ENCODE data around the gene ZCCHC3. TPM values are rescaled to one million over a fixed set of nuclear protein-coding genes. Genes with fewer than 3 reads are reported as not detected.

The ZCCHC3 gene
- total RNA-seq, 2 donors from 2014 or later, result 21.3 to 21.6 TPM

DNA sequence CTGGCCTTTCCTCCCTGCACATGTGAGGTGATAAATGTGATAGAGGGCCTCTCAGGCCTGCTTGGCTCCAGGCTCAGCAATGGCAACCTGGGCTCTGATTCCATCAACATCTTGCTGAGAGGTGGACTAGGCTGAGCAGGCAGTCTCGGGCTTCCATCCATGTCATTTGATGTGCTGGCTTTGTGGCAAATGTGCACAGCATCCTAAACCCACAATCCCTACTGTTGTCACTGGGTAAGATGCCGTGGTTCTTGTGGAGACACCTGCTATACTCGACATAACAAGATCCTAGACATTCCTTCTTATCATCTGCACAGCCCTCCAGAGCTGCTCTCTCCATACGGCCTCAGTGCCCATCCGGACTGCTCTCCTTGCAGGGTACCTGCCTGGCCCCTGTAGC, 2.8 kb upstream of the ZCCHC3 start:
- peaks cover 6 to 16% of the 10 kb centered on the region in 2 donors for H3K36me3 Mint-ChIP-seq (ENCODE audit: insufficient read depth in 2 of 2)
- H3K9me3 Mint-ChIP-seq, result no peaks in the 10 kb centered on the region
- no peak overlapping the region for H3K27ac Mint-ChIP-seq
- DNase-seq (no peak), ATAC-seq (replicated peaks in 1 of 2) (no peak)
- H3K4me1 Mint-ChIP-seq (ENCODE audit: low read depth), result peaks cover 31% of the 10 kb centered on the region
- H3K27me3 Mint-ChIP-seq (ENCODE audit: low read depth), result no peaks in the 10 kb centered on the region
- no peak overlapping the region for H3K4me3 Mint-ChIP-seq

DNA sequence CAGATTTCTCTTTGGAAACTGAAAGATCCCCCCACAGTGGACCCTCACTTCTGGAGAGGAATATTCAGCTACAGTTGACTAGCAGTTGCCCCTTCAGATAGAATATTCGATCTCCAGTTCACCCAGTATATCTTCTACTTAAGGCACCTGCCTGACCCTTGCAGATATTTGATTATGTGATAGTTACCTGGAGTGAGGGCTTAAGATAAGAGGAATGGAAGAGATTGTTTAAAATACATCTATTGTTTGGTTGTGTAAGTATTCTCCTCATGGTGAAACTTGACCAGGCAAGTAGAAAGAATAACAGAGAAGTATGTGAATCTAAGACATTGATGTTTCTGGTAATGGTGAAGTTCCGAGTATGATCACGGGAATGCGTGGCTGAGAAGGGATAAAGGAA, 1.6 kb upstream of the ZCCHC3 start:
- H3K27me3 Mint-ChIP-seq (ENCODE audit: low read depth), result no peaks in the 10 kb centered on the region
- no peak for ATAC-seq (replicated peaks in 1 of 2)
- DNase-seq, result no peak
- H3K27ac Mint-ChIP-seq, result peak overlapping the region; percentile 80
- H3K9me3 Mint-ChIP-seq, result no peaks in the 10 kb centered on the region
- H3K4me1 Mint-ChIP-seq (ENCODE audit: low read depth), result peaks cover 37% of the 10 kb centered on the region
- H3K36me3 Mint-ChIP-seq (ENCODE audit: insufficient read depth in 2 of 2), result peaks cover 8 to 19% of the 10 kb centered on the region in 2 donors
- peak overlapping the region; percentile 91 to 100 for H3K4me3 Mint-ChIP-seq

DNA sequence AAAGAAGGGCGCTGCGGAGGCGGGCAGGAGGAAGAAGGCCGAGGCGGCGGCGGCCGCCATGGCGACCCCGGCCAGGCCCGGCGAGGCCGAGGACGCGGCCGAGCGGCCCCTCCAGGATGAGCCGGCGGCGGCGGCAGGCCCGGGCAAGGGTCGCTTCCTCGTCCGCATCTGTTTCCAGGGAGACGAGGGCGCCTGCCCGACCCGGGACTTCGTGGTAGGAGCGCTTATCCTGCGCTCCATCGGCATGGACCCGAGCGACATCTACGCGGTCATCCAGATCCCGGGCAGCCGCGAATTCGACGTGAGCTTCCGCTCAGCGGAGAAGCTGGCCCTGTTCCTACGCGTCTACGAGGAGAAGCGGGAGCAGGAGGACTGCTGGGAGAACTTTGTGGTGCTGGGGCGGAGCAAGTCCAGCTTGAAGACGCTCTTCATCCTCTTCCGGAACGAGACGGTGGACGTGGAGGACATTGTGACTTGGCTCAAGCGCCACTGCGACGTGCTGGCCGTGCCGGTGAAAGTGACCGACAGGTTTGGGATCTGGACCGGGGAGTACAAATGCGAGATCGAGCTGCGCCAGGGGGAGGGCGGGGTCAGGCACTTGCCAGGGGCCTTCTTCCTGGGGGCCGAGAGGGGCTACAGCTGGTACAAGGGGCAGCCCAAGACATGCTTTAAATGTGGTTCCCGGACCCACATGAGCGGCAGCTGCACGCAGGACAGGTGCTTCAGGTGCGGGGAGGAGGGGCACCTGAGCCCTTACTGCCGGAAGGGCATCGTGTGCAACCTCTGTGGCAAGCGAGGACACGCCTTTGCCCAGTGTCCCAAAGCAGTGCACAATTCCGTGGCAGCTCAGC, 780 bp downstream of the ZCCHC3 start:
- peaks cover 8 to 21% of the 10 kb centered on the region in 2 donors for H3K36me3 Mint-ChIP-seq (ENCODE audit: insufficient read depth in 2 of 2)
- H3K4me3 Mint-ChIP-seq, result peak overlapping the region; percentile 99 to 100
- H3K4me1 Mint-ChIP-seq (ENCODE audit: low read depth), result peaks cover 56% of the 10 kb centered on the region
- H3K27me3 Mint-ChIP-seq (ENCODE audit: low read depth), result no peaks in the 10 kb centered on the region
- DNase-seq (peak; percentile 48 to 50), ATAC-seq (replicated peaks in 1 of 2) (peak; percentile 9 to 31)
- no peaks in the 10 kb centered on the region for H3K9me3 Mint-ChIP-seq
- H3K27ac Mint-ChIP-seq, result peak overlapping the region; percentile 98

DNA sequence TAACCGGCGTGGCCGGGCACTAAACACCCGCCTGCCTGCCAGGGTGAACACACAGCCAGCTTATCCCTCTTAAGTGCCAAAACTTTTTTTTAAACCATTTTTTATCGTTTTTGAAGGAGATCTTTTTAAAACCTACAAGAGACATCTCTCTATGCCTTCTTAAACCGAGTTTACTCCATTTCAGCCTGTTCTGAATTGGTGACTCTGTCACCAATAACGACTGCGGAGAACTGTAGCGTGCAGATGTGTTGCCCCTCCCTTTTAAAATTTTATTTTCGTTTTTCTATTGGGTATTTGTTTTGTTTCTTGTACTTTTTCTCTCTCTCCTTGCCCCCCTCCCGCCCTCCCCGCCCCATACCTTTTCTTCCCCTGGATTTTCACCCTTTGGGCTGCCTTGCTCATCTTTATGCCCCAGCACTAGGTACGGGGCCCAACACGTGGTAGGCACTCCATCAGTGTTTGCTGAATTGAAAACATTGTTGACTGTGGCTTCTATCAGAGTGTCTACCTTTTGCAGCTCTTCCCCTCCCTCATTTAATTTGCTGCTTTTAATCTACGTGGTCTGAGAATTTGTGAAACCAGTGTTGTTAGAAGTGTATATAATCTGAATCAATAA, 1.5 kb downstream of the ZCCHC3 start:
- Mint-ChIP-seq H3K9me3 (no peaks in the 10 kb centered on the region), H3K27ac (peak overlapping the region; percentile 98), H3K4me3 (peak overlapping the region; percentile 99 to 100), H3K27me3 (ENCODE audit: low read depth) (no peaks in the 10 kb centered on the region), H3K4me1 (ENCODE audit: low read depth) (peaks cover 56% of the 10 kb centered on the region), H3K36me3 (ENCODE audit: insufficient read depth in 2 of 2) (peaks cover 8 to 21% of the 10 kb centered on the region in 2 donors)
- DNase-seq, result no peak
- ATAC-seq (replicated peaks in 1 of 2), result no peak

DNA sequence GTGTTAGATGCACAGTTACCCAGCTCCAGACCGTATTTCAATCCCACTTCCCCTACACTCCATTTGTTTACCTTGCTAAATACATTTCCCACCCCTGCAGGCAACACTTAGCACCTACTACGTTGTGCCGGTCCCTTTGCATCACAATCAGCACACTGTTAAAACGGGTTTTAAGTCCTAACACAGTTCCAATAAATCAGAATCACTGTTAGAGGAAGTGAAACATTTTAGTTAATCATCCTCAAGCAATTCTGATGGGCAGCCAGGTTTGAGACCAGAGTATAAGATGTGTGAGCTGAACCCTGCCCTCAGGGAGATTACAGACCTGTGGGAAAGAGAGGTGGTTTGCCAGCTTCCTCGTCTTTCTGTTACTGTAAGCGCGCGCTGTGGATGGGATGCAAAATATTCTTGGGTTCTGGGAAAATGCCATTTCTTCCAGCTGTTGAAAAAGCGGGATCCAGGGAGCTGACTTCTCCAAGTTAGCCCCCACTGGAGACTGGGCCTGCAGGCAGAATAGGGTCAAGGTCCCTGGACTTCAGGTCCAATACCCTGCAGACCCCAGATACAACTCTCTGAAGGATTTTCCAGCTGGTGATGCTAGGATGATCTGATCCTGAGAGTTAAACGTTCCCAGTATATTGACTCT, 3.1 kb downstream of the ZCCHC3 start:
- ATAC-seq (replicated peaks in 1 of 2) (no peak), DNase-seq (no peak)
- Mint-ChIP-seq H3K4me3 (peak overlapping the region; percentile 99 to 100), H3K4me1 (ENCODE audit: low read depth) (peaks cover 56% of the 10 kb centered on the region), H3K27me3 (ENCODE audit: low read depth) (no peaks in the 10 kb centered on the region), H3K36me3 (ENCODE audit: insufficient read depth in 2 of 2) (peaks cover 8 to 21% of the 10 kb centered on the region in 2 donors), H3K27ac (peak overlapping the region; percentile 18), H3K9me3 (no peaks in the 10 kb centered on the region)

DNA sequence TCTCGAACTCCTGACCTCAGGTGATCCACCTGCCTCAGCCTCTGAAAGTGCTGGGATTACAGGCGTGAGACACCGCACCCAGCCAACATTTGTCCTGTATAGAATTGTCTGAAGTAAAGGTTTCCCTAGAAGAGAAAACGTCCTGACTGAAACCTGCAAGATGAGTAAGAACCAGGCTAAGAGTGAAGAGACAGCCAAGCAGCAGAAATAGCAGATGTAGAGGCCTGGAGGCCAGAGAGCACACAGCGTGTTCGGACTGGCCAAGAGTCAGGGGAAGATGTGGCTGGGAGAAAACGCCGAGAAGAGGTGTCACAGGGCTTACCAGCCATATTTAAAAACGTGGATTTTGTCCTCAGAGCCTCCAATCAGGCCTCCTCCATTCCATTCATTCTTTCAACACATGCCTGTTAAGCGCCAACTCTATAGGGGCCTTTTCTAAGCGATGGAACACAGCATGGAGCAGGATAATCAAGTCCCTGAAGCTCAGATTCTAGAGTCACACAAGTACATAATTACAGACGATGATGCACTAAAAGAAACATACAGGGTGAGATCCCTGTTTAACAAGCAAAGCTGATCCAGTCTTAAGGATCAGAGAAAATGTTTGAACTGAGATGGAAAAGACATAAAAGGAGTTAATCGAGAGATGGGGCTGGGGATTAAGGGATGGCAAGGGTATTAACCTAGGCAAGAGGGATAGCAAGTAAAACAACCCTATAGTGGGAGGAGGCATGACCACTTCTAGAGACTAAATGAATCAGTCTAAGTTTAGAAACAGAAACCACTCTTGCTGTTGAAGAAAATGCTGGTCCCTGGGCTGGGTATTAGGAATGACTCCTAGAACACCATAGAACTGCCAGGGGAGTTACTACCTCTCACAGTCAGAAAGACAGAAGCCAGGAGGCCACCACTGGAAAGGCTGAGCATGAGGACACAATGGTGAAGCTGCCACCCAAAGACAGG, 4.8 kb downstream of the ZCCHC3 start:
- ATAC-seq (replicated peaks in 1 of 2), result peak; percentile 59 to 73

DNA sequence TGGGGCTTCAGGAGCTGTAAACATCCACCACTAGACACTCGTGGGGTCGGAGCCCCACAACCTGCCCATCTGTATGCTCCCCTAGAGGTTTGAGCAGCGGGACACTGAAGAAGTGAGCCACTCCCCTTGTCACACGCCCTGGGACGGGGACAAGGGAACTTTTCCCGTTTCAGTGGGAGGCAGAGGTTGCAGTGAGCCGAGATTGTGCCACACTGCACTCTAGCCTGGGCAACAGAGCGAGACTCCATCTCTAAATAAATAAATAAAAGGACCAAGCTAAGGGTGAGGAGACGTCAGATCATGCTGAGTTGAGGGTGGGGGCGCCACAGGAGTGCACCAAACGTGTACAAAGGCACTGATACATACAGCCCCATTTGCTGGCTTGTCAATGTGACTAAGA, 8.4 kb downstream of the ZCCHC3 start:
- Mint-ChIP-seq H3K27me3 (ENCODE audit: low read depth) (no peaks in the 10 kb centered on the region), H3K4me3 (no peak overlapping the region), H3K9me3 (peaks cover 0 to 1% of the 10 kb centered on the region in 2 donors), H3K27ac (no peak overlapping the region), H3K36me3 (ENCODE audit: insufficient read depth in 2 of 2) (peaks cover 0 to 2% of the 10 kb centered on the region in 2 donors), H3K4me1 (ENCODE audit: low read depth) (peaks cover 37% of the 10 kb centered on the region)
- ATAC-seq (replicated peaks in 1 of 2), result no peak
- DNase-seq, result no peak

More for the DNA sequence above, 4.8 kb downstream of the ZCCHC3 start:
- DNase-seq, result peak in 1 of 2 donors; percentile 29
- H3K4me1 Mint-ChIP-seq (ENCODE audit: low read depth), result peaks cover 41% of the 10 kb centered on the region
- H3K27ac Mint-ChIP-seq, result no peak overlapping the region
- H3K27me3 Mint-ChIP-seq (ENCODE audit: low read depth), result no peaks in the 10 kb centered on the region
- H3K9me3 Mint-ChIP-seq, result peaks cover 0 to 1% of the 10 kb centered on the region in 2 donors
- peak overlapping the region; percentile 29 to 71 for H3K4me3 Mint-ChIP-seq
- peaks cover 8 to 21% of the 10 kb centered on the region in 2 donors for H3K36me3 Mint-ChIP-seq (ENCODE audit: insufficient read depth in 2 of 2)

DNA sequence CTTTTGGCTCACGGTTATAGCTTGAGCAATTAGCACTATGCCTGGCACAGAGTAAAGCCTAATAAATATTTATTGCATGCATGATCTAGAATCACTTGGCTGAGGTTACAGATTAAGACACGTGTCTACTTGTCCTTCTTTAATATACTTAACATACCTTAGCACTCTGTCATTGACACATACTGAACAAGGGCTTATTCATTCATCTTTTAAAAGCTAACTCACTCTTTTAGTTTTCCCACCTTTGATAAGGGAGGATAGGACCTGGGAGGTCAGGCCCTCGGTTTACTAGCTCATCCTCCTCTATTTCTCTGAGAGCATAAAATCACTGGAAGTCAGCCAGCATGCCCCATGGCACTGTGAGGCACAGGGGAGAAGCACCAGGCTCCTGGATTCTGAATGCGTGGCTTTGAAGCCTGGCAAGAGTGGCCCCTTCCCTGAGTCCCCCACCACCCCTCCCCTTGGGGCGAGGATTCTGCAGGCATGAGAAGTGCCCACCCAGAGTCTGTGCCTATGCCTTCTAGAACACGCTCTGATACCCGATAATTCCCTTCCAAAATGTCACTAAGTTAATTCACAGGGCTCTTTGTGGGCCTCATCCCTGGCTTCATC, 11.2 kb downstream of the ZCCHC3 start:
- Mint-ChIP-seq H3K9me3 (peaks cover 1 to 2% of the 10 kb centered on the region in 2 donors), H3K4me1 (ENCODE audit: low read depth) (peaks cover 21% of the 10 kb centered on the region), H3K36me3 (ENCODE audit: insufficient read depth in 2 of 2) (peaks cover 0 to 2% of the 10 kb centered on the region in 2 donors), H3K27ac (no peak overlapping the region), H3K4me3 (no peak overlapping the region), H3K27me3 (ENCODE audit: low read depth) (no peaks in the 10 kb centered on the region)
- no peak for DNase-seq
- no peak for ATAC-seq (replicated peaks in 1 of 2)

DNA sequence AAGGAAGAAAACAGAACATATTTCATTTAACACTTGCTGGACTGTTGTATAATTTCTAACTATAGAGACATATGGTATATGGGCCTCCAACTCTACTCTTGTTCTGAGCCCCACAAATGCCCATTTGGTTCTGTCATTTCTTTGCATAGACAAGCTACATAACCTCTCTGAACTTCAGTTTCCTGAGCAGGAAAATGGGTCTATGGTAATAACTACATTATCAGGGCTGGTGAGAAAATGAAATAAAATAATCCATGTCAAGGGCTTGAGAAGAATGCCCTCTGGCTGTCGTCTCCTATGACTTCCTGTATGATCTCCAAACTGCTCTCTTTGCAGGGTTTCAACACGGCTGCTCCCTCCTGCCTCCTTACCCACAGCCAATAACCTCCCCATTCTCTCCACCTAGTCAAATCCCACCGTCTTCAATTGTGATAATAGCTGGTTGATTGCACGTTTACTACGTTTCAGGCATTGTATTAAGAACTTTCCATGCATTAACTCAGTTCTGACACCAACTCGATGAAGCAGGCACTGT, 12.0 kb downstream of the ZCCHC3 start:
- Mint-ChIP-seq H3K36me3 (ENCODE audit: insufficient read depth in 2 of 2) (peaks cover 0 to 2% of the 10 kb centered on the region in 2 donors), H3K4me1 (ENCODE audit: low read depth) (peaks cover 21% of the 10 kb centered on the region), H3K27me3 (ENCODE audit: low read depth) (no peaks in the 10 kb centered on the region), H3K9me3 (peaks cover 1 to 2% of the 10 kb centered on the region in 2 donors), H3K4me3 (peak overlapping the region in 1 of 2 donors; percentile 89), H3K27ac (no peak overlapping the region)
- no peak for DNase-seq
- no peak for ATAC-seq (replicated peaks in 1 of 2)

DNA sequence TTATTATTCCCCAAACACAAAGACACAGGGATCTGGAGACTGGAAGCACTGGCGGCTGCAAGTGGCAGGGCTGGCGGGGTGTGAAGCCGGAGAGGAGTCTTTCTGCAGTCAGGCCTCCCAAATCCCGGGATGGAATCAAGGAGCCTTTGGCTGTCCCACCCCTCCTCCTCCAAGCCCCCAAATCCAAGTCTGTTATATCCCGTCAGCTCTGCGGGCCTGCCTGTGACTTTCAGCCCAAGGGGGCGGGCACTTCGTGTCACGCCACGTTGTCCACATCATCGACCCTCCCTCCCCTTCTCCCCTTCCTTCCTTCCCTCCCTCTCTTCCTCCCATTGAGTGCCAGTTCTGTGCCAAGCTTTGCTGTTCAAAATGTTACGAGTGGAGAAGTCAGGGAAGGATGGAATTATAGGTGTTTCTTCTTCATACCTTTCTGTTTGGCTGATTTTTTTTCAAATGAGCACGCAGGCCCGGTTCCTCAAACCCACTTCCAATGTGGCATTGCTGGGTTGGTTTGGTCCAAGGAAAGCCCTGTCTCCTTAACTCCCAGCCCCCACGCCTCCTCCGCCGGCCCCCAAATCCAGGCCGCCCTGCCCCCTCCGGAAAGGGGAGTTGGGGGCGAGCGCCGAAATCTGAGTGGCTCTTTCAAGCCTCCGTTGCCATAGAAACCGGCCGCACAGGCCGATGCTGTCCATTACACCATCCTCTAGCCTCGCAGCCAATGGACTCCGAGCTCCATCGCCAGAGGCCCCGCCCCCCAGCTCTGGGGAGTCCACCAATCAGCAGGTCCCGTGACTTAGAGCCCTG, 12.7 kb downstream of the ZCCHC3 start:
- Mint-ChIP-seq H3K4me1 (ENCODE audit: low read depth) (peaks cover 21% of the 10 kb centered on the region), H3K4me3 (peak overlapping the region; percentile 83 to 89), H3K36me3 (ENCODE audit: insufficient read depth in 2 of 2) (peaks cover 0 to 2% of the 10 kb centered on the region in 2 donors), H3K27me3 (ENCODE audit: low read depth) (no peaks in the 10 kb centered on the region), H3K9me3 (peaks cover 1 to 2% of the 10 kb centered on the region in 2 donors), H3K27ac (peak overlapping the region; percentile 55)
- ATAC-seq (replicated peaks in 1 of 2), result peak; percentile 100
- DNase-seq, result peak; percentile 91 to 94

DNA sequence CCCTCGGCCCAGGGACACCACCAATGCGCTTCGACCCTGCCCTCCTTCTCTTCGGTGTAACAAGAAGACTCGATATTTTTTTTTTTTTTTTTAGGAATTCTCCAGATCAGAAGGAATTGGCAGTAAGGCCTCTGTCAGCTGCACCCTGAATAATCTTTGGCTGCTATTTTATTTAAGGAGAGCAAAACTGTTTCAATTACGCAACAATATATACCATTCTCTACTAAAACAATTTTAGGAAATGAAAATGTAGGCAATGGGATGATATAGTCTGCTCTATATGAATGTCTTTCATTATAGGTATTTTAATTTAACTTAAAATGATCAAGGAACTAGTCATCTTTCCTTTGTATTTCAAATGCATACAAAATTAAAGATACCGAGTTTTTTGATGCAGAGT, 13.3 kb downstream of the ZCCHC3 start:
- H3K9me3 Mint-ChIP-seq, result peaks cover 1 to 2% of the 10 kb centered on the region in 2 donors
- H3K27me3 Mint-ChIP-seq (ENCODE audit: low read depth), result no peaks in the 10 kb centered on the region
- peaks cover 0 to 2% of the 10 kb centered on the region in 2 donors for H3K36me3 Mint-ChIP-seq (ENCODE audit: insufficient read depth in 2 of 2)
- peak overlapping the region; percentile 55 for H3K27ac Mint-ChIP-seq
- H3K4me1 Mint-ChIP-seq (ENCODE audit: low read depth), result peaks cover 21% of the 10 kb centered on the region
- DNase-seq (no peak), ATAC-seq (replicated peaks in 1 of 2) (no peak)
- peak overlapping the region; percentile 83 to 89 for H3K4me3 Mint-ChIP-seq
